ENCODE measurements around the gene MAPRE3. TPM values are rescaled to one million over a fixed set of nuclear protein-coding genes. Genes with fewer than 3 reads are reported as not detected.

MAPRE3 gene
- total and polyA plus RNA-seq, 2 experiments from 2014 or later, result 7.9 to 23.0 TPM

DNA sequence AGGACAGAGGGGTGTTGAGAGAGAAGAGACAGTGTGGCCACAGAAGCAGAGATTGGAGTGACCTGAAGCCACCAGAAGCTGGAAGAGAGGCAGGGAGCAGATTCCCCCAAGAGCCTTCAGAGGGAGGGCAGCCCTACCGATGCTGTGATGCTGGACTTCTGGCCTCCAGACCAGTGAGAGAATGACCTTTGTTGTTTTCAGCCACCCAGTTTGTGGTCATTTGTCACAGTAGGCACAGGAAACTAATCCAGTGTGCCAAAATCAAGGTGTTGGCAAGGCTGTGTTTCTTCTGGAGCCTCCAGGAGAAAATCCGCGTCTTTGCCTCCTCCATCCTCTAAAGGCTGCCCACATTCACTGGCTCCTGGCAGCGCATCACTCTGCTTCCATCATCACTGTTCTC, 15.4 kb downstream of the MAPRE3 start:
- Histone ChIP-seq H3F3A (ENCODE audit: insufficient read depth) (peaks cover 29% of the 10 kb centered on the region), H3K4me3 (no peak overlapping the region), H3K9me2 (ENCODE audit: insufficient read depth) (no peaks in the 10 kb centered on the region), H3K4me1 (ENCODE audit: insufficient read depth) (peaks cover 19% of the 10 kb centered on the region), H3K79me2 (ENCODE audit: insufficient read depth) (no peaks in the 10 kb centered on the region), H3K9ac (no peak overlapping the region), H3K27ac (no peak overlapping the region), H4K20me1 (ENCODE audit: insufficient read depth) (0 out of 2 replicates have a peak, but pooled peaks cover 4% of the 10 kb centered on the region), H2AFZ (no peak overlapping the region), H3K4me2 (ENCODE audit: unreplicated experiment) (no peak overlapping the region), H3K36me3 (ENCODE audit: low read depth) (no peaks in the 10 kb centered on the region), H3K27me3 (replicated peaks; ENCODE audit: insufficient read depth) (no peaks in the 10 kb centered on the region), H3K9me3 (ENCODE audit: low read depth) (no peaks in the 10 kb centered on the region)
- 99% methylated on average over 4 of the region's 4 CpGs for WGBS, 2 experiments (ENCODE audit: low coverage in 1 of 2, low lambda C conversion rate in 2 of 2, missing lambda C conversion rate in 2 of 2)
- TF ChIP-seq EZH2 (IDR thresholded peaks at IDR 0.05; ENCODE audit: insufficient read depth, poor library complexity, severe bottlenecking) (no peak), EZH2phosphoT487 (IDR thresholded peaks at IDR 0.05; ENCODE audit: insufficient read depth, low read depth) (no peak)
- DNase-seq, result no peak
- in situ Hi-C loops (cut with MboI), result no loop called here

DNA sequence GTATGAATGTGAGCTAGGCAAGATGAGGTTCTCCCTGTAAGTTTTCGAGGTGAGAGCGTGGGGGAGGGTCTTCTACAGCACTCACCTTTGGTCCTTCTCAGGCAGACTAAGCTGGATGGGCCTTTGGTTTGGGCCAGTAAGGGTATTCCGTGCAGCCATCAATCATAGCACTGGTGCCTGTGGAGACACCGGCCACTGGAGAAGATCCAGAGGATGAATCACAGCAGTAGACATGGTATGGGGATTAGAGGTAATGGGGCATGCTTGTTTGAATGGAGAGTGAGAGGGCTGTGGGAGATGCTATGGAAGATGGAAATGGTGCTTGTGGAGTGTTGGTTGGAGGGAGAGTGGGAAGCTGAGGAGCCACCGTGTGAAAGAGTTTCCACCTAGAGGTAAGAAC, 16.1 kb downstream of the MAPRE3 start:
- Histone ChIP-seq H3K4me1 (ENCODE audit: insufficient read depth) (peaks cover 19% of the 10 kb centered on the region), H4K20me1 (ENCODE audit: insufficient read depth) (0 out of 2 replicates have a peak, but pooled peaks cover 4% of the 10 kb centered on the region), H3K9me3 (ENCODE audit: low read depth) (no peaks in the 10 kb centered on the region), H3F3A (ENCODE audit: insufficient read depth) (peaks cover 29% of the 10 kb centered on the region), H3K4me3 (no peak overlapping the region), H2AFZ (no peak overlapping the region), H3K9ac (no peak overlapping the region), H3K79me2 (ENCODE audit: insufficient read depth) (no peaks in the 10 kb centered on the region), H3K36me3 (ENCODE audit: low read depth) (no peaks in the 10 kb centered on the region), H3K27me3 (replicated peaks; ENCODE audit: insufficient read depth) (no peaks in the 10 kb centered on the region), H3K27ac (no peak overlapping the region), H3K9me2 (ENCODE audit: insufficient read depth) (no peaks in the 10 kb centered on the region), H3K4me2 (ENCODE audit: unreplicated experiment) (no peak overlapping the region)
- in situ Hi-C loops (cut with MboI), result no loop called here
- TF ChIP-seq EZH2 (IDR thresholded peaks at IDR 0.05; ENCODE audit: insufficient read depth, poor library complexity, severe bottlenecking) (no peak), EZH2phosphoT487 (IDR thresholded peaks at IDR 0.05; ENCODE audit: insufficient read depth, low read depth) (no peak)
- DNase-seq, result no peak
- 75% methylated on average over 5 of the region's 5 CpGs for WGBS, 2 experiments (ENCODE audit: low coverage in 1 of 2, low lambda C conversion rate in 2 of 2, missing lambda C conversion rate in 2 of 2)

DNA sequence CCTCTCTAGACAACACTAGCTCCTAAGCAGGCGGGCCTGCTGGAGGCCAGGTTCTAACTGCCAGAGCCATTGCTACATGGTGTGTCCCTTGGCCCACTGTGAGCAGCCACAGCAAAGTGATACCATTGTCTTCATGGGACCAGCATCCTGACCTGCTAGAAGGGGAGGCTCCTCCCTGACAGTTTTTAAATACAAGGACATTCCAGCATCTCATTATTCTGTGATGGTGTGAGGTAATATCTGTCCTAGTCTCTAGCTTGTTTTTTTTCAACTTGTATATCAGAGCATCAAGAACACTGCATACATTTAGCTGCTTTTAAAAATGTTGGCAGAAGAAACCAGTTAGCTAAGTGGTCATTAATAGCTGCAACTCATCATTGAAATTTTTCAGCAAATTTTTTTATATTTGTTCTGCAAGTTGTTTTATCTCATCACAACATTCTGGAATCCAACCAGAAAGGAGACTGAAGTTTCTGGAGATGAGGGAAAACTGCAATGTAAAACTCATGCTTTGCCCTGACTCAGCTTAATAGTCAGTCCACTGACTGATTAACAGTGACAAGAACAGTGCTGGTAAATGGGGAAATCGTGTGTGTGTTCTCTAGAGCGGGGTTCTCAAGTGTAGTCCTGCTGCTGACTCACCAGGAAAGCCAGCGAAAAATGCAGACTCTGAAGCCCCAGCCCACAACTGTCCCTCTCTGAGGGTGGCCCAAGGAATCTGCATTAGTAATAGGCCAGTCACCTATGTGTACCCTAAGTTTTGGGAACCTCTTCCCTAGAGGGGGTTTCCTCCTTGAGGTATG, 17.8 kb downstream of the MAPRE3 start:
- no peak overlapping the region for H2AFZ ChIP-seq
- DNase-seq, result peak; percentile 85
- H3K27me3 ChIP-seq (replicated peaks; ENCODE audit: insufficient read depth), result no peaks in the 10 kb centered on the region
- in situ Hi-C loops (cut with MboI), result no loop called here
- H3K79me2 ChIP-seq (ENCODE audit: insufficient read depth), result no peaks in the 10 kb centered on the region
- H3K27ac ChIP-seq, result peak overlapping the region; percentile 21
- H3K9ac ChIP-seq, result 0 out of 2 replicates have a peak overlapping the region, but pooled peaks have one; percentile 3
- peaks cover 29% of the 10 kb centered on the region for H3F3A ChIP-seq (ENCODE audit: insufficient read depth)
- H3K4me1 ChIP-seq (ENCODE audit: insufficient read depth), result peaks cover 19% of the 10 kb centered on the region
- no peaks in the 10 kb centered on the region for H3K9me2 ChIP-seq (ENCODE audit: insufficient read depth)
- 26 to 27% methylated on average over 4 of the region's 4 CpGs for WGBS, 2 experiments (ENCODE audit: low coverage in 1 of 2, low lambda C conversion rate in 2 of 2, missing lambda C conversion rate in 2 of 2)
- H3K9me3 ChIP-seq (ENCODE audit: low read depth), result no peaks in the 10 kb centered on the region
- H3K4me3 ChIP-seq, result no peak overlapping the region
- TF ChIP-seq EZH2 (IDR thresholded peaks at IDR 0.05; ENCODE audit: insufficient read depth, poor library complexity, severe bottlenecking) (no peak), EZH2phosphoT487 (IDR thresholded peaks at IDR 0.05; ENCODE audit: insufficient read depth, low read depth) (no peak)
- H4K20me1 ChIP-seq (ENCODE audit: insufficient read depth), result peaks cover 4% of the 10 kb centered on the region; the same call in 1 of the 2 replicates
- no peaks in the 10 kb centered on the region for H3K36me3 ChIP-seq (ENCODE audit: low read depth)
- peak overlapping the region; percentile 54 for H3K4me2 ChIP-seq (ENCODE audit: unreplicated experiment)

DNA sequence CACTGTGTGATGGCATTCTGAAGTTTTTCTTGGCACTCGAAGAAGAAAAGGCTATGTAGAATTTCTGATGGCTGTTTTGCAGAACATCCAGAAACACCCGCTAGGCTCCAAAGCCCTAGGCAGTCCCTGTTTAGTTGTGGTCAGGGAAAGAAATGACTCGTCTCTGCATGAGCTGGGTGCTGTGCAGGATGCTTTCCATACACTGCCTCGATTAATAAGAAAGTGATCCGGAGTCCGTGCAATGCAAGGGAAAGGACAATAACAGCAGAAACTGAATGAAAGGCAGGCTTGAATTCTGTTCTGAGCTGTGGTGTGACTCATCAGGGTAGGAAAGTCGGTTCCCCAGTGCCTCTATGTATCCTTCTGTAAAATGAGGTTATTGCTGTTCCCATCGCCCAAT, 18.7 kb downstream of the MAPRE3 start:
- TF ChIP-seq EZH2phosphoT487 (IDR thresholded peaks at IDR 0.05; ENCODE audit: insufficient read depth, low read depth) (no peak), EZH2 (IDR thresholded peaks at IDR 0.05; ENCODE audit: insufficient read depth, poor library complexity, severe bottlenecking) (no peak)
- no peak overlapping the region for H2AFZ ChIP-seq

More for the DNA sequence above, 18.7 kb downstream of the MAPRE3 start:
- H3K9me2 ChIP-seq (ENCODE audit: insufficient read depth), result peaks cover 1% of the 10 kb centered on the region; the same call in 1 of the 2 replicates
- in situ Hi-C loops (cut with MboI), result no loop called here
- peaks cover 19% of the 10 kb centered on the region for H3K4me1 ChIP-seq (ENCODE audit: insufficient read depth)
- peaks cover 29% of the 10 kb centered on the region for H3F3A ChIP-seq (ENCODE audit: insufficient read depth)
- no peak overlapping the region for H3K4me3 ChIP-seq
- H3K36me3 ChIP-seq (ENCODE audit: low read depth), result no peaks in the 10 kb centered on the region
- WGBS, 2 experiments (ENCODE audit: low coverage in 1 of 2, low lambda C conversion rate in 2 of 2, missing lambda C conversion rate in 2 of 2), result 56 to 59% methylated on average over 8 of the region's 8 CpGs
- no peak overlapping the region for H3K9ac ChIP-seq
- no peaks in the 10 kb centered on the region for H3K79me2 ChIP-seq (ENCODE audit: insufficient read depth)
- no peaks in the 10 kb centered on the region for H3K9me3 ChIP-seq (ENCODE audit: low read depth)
- H3K4me2 ChIP-seq (ENCODE audit: unreplicated experiment), result no peak overlapping the region
- H4K20me1 ChIP-seq (ENCODE audit: insufficient read depth), result peaks cover 4% of the 10 kb centered on the region; the same call in 1 of the 2 replicates
- DNase-seq, result peak; percentile 60
- H3K27me3 ChIP-seq (replicated peaks; ENCODE audit: insufficient read depth), result no peaks in the 10 kb centered on the region
- peak overlapping the region; percentile 21; the same call in 1 of the 2 replicates for H3K27ac ChIP-seq
